ENCODE data around the gene NOL3. TPM values are rescaled to one million over a fixed set of nuclear protein-coding genes. Genes with fewer than 3 reads are reported as not detected.

NOL3 gene
- total and polyA plus RNA-seq, 4 donors, result 24.4 to 122 (median 57.3) TPM

- Histone ChIP-seq H3K4me1 (ENCODE audit: control insufficient read depth in 1 of 2, insufficient read depth in 2 of 2, low read length in 2 of 2) (no peaks in the 10 kb centered on the region), H3K4me3 (ENCODE audit: low read length in 2 of 2) (no peak overlapping the region), H3K27me3 (ENCODE audit: control insufficient read depth in 1 of 2, insufficient read depth in 2 of 2, low read length in 1 of 2) (no peaks in the 10 kb centered on the region), H3K27ac (ENCODE audit: low read depth in 1 of 2, low read length in 2 of 2) (no peak overlapping the region), H3K9me3 (ENCODE audit: control insufficient read depth, low read length) (no peaks in the 10 kb centered on the region), H3K36me3 (ENCODE audit: control insufficient read depth in 1 of 2, insufficient read depth in 2 of 2, low read length in 1 of 2) (peaks cover 0 to 15% of the 10 kb centered on the region in 2 donors)
- ATAC-seq (ENCODE audit: low FRiP score), result no peak
- intact Hi-C loops (cut with DNase I), result no loop called here
- DNase-seq, result no peak
- 88 to 94% methylated on average over 1 of the region's 1 CpG for WGBS, 2 donors
Observed at GRCh38 chr16:67196881-67197280, 26.5 kb downstream of the NOL3 start.

GRCh38 chr16:67197704-67198103, 27.4 kb downstream of the NOL3 start:
- ATAC-seq (ENCODE audit: low FRiP score) (no peak), DNase-seq (no peak)
- Histone ChIP-seq H3K9me3 (ENCODE audit: control insufficient read depth, low read length) (no peaks in the 10 kb centered on the region), H3K4me3 (ENCODE audit: low read length in 2 of 2) (no peak overlapping the region), H3K27me3 (ENCODE audit: control insufficient read depth in 1 of 2, insufficient read depth in 2 of 2, low read length in 1 of 2) (no peaks in the 10 kb centered on the region), H3K36me3 (ENCODE audit: control insufficient read depth in 1 of 2, insufficient read depth in 2 of 2, low read length in 1 of 2) (peaks cover 0 to 15% of the 10 kb centered on the region in 2 donors), H3K27ac (ENCODE audit: low read depth in 1 of 2, low read length in 2 of 2) (no peak overlapping the region), H3K4me1 (ENCODE audit: control insufficient read depth in 1 of 2, insufficient read depth in 2 of 2, low read length in 2 of 2) (no peaks in the 10 kb centered on the region)
- WGBS, 2 donors, result 71 to 77% methylated on average over 6 of the region's 6 CpGs
- intact Hi-C loops (cut with DNase I), result no loop called here

GRCh38 chr16:67198238-67198734, 27.9 kb downstream of the NOL3 start:
- no peak for DNase-seq
- Histone ChIP-seq H3K27ac (ENCODE audit: low read depth in 1 of 2, low read length in 2 of 2) (no peak overlapping the region), H3K27me3 (ENCODE audit: control insufficient read depth in 1 of 2, insufficient read depth in 2 of 2, low read length in 1 of 2) (no peaks in the 10 kb centered on the region), H3K36me3 (ENCODE audit: control insufficient read depth in 1 of 2, insufficient read depth in 2 of 2, low read length in 1 of 2) (peaks cover 0 to 15% of the 10 kb centered on the region in 2 donors), H3K4me1 (ENCODE audit: control insufficient read depth in 1 of 2, insufficient read depth in 2 of 2, low read length in 2 of 2) (no peaks in the 10 kb centered on the region), H3K4me3 (ENCODE audit: low read length in 2 of 2) (no peak overlapping the region), H3K9me3 (ENCODE audit: control insufficient read depth, low read length) (no peaks in the 10 kb centered on the region)
- peak; percentile 4 for ATAC-seq (ENCODE audit: low FRiP score)
- intact Hi-C loops (cut with DNase I), result no loop called here
- WGBS, 2 donors, result 41 to 43% methylated on average over 12 of the region's 12 CpGs

GRCh38 chr16:67199011-67199807, 28.9 kb downstream of the NOL3 start, which contains the start of gene ELMO3:
Gene ELMO3, plus strand, starts transcription at chr16:67199131. Its CDS starts 196 bp downstream, at chr16:67199327.
- Histone ChIP-seq H3K4me1 (ENCODE audit: control insufficient read depth in 1 of 2, insufficient read depth in 2 of 2, low read length in 2 of 2) (no peaks in the 10 kb centered on the region), H3K4me3 (ENCODE audit: low read length in 2 of 2) (no peak within 1 kb of the TSS), H3K27ac (ENCODE audit: low read depth in 1 of 2, low read length in 2 of 2) (no peak within 1 kb of the TSS), H3K27me3 (ENCODE audit: control insufficient read depth in 1 of 2, insufficient read depth in 2 of 2, low read length in 1 of 2) (no peaks in the 10 kb centered on the region), H3K36me3 (ENCODE audit: control insufficient read depth in 1 of 2, insufficient read depth in 2 of 2, low read length in 1 of 2) (peaks cover 0 to 16% of the 10 kb centered on the region in 2 donors), H3K9me3 (ENCODE audit: control insufficient read depth, low read length) (no peaks in the 10 kb centered on the region)
- 46 to 49% methylated on average over 50 to 61 of the region's 61 CpGs for WGBS, 2 donors
- intact Hi-C loops (cut with DNase I), result no loop called here
- ATAC-seq (ENCODE audit: low FRiP score), result no peak
- no peak for DNase-seq

- H3K4me3 ChIP-seq (ENCODE audit: low read length in 2 of 2), result no peak overlapping the region
- no peak overlapping the region for H3K27ac ChIP-seq (ENCODE audit: low read depth in 1 of 2, low read length in 2 of 2)
- no peaks in the 10 kb centered on the region for H3K4me1 ChIP-seq (ENCODE audit: control insufficient read depth in 1 of 2, insufficient read depth in 2 of 2, low read length in 2 of 2)
- intact Hi-C loops (cut with DNase I), result no loop called here
- DNase-seq (no peak), ATAC-seq (ENCODE audit: low FRiP score) (no peak)
- H3K36me3 ChIP-seq (ENCODE audit: control insufficient read depth in 1 of 2, insufficient read depth in 2 of 2, low read length in 1 of 2), result peaks cover 0 to 15% of the 10 kb centered on the region in 2 donors
- 47 to 50% methylated on average over 20 to 22 of the region's 22 CpGs for WGBS, 2 donors
- no peaks in the 10 kb centered on the region for H3K9me3 ChIP-seq (ENCODE audit: control insufficient read depth, low read length)
- no peaks in the 10 kb centered on the region for H3K27me3 ChIP-seq (ENCODE audit: control insufficient read depth in 1 of 2, insufficient read depth in 2 of 2, low read length in 1 of 2)
Observed at GRCh38 chr16:67199808-67200198, 29.5 kb downstream of the NOL3 start.

GRCh38 chr16:67200491-67200890, 30.2 kb downstream of the NOL3 start:
- no peak for DNase-seq
- Histone ChIP-seq H3K27me3 (ENCODE audit: control insufficient read depth in 1 of 2, insufficient read depth in 2 of 2, low read length in 1 of 2) (no peaks in the 10 kb centered on the region), H3K4me3 (ENCODE audit: low read length in 2 of 2) (no peak overlapping the region), H3K27ac (ENCODE audit: low read depth in 1 of 2, low read length in 2 of 2) (no peak overlapping the region), H3K9me3 (ENCODE audit: control insufficient read depth, low read length) (no peaks in the 10 kb centered on the region), H3K4me1 (ENCODE audit: control insufficient read depth in 1 of 2, insufficient read depth in 2 of 2, low read length in 2 of 2) (no peaks in the 10 kb centered on the region), H3K36me3 (ENCODE audit: control insufficient read depth in 1 of 2, insufficient read depth in 2 of 2, low read length in 1 of 2) (peaks cover 0 to 13% of the 10 kb centered on the region in 2 donors)
- intact Hi-C loops (cut with DNase I), result no loop called here
- ATAC-seq (ENCODE audit: low FRiP score), result no peak
- WGBS, 2 donors, result 92 to 93% methylated on average over 8 of the region's 8 CpGs

GRCh38 chr16:67201411-67202345, 31.3 kb downstream of the NOL3 start:
- no peak for DNase-seq
- Histone ChIP-seq H3K27ac (ENCODE audit: low read depth in 1 of 2, low read length in 2 of 2) (no peak overlapping the region), H3K4me3 (ENCODE audit: low read length in 2 of 2) (no peak overlapping the region), H3K9me3 (ENCODE audit: control insufficient read depth, low read length) (no peaks in the 10 kb centered on the region), H3K36me3 (ENCODE audit: control insufficient read depth in 1 of 2, insufficient read depth in 2 of 2, low read length in 1 of 2) (peaks cover 0 to 3% of the 10 kb centered on the region in 2 donors), H3K27me3 (ENCODE audit: control insufficient read depth in 1 of 2, insufficient read depth in 2 of 2, low read length in 1 of 2) (no peaks in the 10 kb centered on the region), H3K4me1 (ENCODE audit: control insufficient read depth in 1 of 2, insufficient read depth in 2 of 2, low read length in 2 of 2) (no peaks in the 10 kb centered on the region)
- WGBS, 2 donors, result 90 to 93% methylated on average over 39 to 40 of the region's 40 CpGs
- no peak for ATAC-seq (ENCODE audit: low FRiP score)
- intact Hi-C loops (cut with DNase I), result no loop called here

GRCh38 chr16:67202426-67202825, 32.1 kb downstream of the NOL3 start:
- Histone ChIP-seq H3K4me1 (ENCODE audit: control insufficient read depth in 1 of 2, insufficient read depth in 2 of 2, low read length in 2 of 2) (no peaks in the 10 kb centered on the region), H3K9me3 (ENCODE audit: control insufficient read depth, low read length) (no peaks in the 10 kb centered on the region), H3K27me3 (ENCODE audit: control insufficient read depth in 1 of 2, insufficient read depth in 2 of 2, low read length in 1 of 2) (no peaks in the 10 kb centered on the region), H3K36me3 (ENCODE audit: control insufficient read depth in 1 of 2, insufficient read depth in 2 of 2, low read length in 1 of 2) (peaks cover 0 to 1% of the 10 kb centered on the region in 2 donors), H3K4me3 (ENCODE audit: low read length in 2 of 2) (no peak overlapping the region), H3K27ac (ENCODE audit: low read depth in 1 of 2, low read length in 2 of 2) (no peak overlapping the region)
- DNase-seq, result no peak
- intact Hi-C loops (cut with DNase I), result no loop called here
- ATAC-seq (ENCODE audit: low FRiP score), result no peak
- 92 to 96% methylated on average over 11 to 12 of the region's 12 CpGs for WGBS, 2 donors
